ENCODE data around the gene FBN2. TPM values are rescaled to one million over a fixed set of nuclear protein-coding genes. Genes with fewer than 3 reads are reported as not detected.

The FBN2 gene
- total RNA-seq, 1 experiment from 2014 or later = 0.42 TPM

- TF ChIP-seq TCF7L2 (IDR thresholded peaks at IDR 0.05; ENCODE audit: borderline replicate concordance, extremely low read depth, insufficient read depth, insufficient read length) = no peak
- no peak for TF ChIP-seq YY1 (IDR thresholded peaks at IDR 0.05; ENCODE audit: extremely low read depth, insufficient replicate concordance, low read depth, low read length)
- TF ChIP-seq POLR2AphosphoS5 (IDR thresholded peaks at IDR 0.05; ENCODE audit: low read depth, low read length) = no peak
- TF ChIP-seq ZFX (IDR thresholded peaks at IDR 0.05) = no peak
- TF ChIP-seq RAD21 (IDR thresholded peaks at IDR 0.05; ENCODE audit: low read depth) = no peak
- no peak for TF ChIP-seq EZH2 (IDR thresholded peaks at IDR 0.05)
- no peak for TF ChIP-seq MAX (IDR thresholded peaks at IDR 0.05)
- TF ChIP-seq ELF1 (IDR thresholded peaks at IDR 0.05; ENCODE audit: borderline replicate concordance, low read depth) = no peak
- TF ChIP-seq, protein P1, sequence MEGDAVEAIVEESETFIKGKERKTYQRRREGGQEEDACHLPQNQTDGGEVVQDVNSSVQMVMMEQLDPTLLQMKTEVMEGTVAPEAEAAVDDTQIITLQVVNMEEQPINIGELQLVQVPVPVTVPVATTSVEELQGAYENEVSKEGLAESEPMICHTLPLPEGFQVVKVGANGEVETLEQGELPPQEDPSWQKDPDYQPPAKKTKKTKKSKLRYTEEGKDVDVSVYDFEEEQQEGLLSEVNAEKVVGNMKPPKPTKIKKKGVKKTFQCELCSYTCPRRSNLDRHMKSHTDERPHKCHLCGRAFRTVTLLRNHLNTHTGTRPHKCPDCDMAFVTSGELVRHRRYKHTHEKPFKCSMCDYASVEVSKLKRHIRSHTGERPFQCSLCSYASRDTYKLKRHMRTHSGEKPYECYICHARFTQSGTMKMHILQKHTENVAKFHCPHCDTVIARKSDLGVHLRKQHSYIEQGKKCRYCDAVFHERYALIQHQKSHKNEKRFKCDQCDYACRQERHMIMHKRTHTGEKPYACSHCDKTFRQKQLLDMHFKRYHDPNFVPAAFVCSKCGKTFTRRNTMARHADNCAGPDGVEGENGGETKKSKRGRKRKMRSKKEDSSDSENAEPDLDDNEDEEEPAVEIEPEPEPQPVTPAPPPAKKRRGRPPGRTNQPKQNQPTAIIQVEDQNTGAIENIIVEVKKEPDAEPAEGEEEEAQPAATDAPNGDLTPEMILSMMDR (IDR thresholded peaks at IDR 0.05 in 2 of 3, conservative IDR thresholded peaks at IDR 0.05 in 1 of 3; ENCODE audit: borderline replicate concordance in 1 of 3, insufficient read depth in 1 of 3, low read depth in 2 of 3, low read length in 2 of 3) = no peak
- no peak for TF ChIP-seq SRF (IDR thresholded peaks at IDR 0.05; ENCODE audit: low read depth)
- no peak for TF ChIP-seq JUND (IDR thresholded peaks at IDR 0.05)
Measured at GRCh38 chr5:128335339-128335738, 202.7 kb downstream of the FBN2 start (continued).

DNA sequence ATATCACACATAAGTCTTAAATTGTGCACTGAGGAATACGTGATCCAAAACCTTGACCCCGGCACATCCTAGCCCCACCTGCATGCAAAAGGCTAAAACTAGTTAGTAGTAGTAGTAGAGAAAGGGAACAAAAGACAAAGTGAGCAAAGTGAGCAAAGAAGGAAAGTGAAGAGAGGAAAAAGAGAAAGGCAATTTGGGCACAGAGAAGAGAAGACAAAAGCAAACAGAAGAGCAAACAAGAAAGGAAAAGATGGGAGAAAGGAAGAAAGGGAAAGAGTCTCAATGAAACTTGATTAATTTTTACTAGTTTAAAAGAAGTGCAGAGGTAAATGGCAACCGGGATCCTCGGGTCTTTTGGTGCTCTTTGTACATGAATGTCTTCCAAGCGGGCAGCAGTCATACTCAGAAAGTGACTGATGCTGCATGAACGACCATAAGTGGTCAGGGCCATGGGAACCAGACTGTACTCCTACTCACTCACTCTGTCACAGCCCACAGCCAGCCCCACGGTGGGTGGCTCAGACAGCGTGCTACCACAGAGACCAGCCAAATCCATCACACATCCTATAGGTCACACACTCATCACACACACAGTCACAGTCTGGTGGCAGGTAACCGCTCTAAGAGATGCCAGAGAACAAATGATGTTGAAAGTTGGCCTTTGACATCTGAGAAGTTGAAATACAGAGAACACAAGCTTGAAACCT, 203.9 kb downstream of the FBN2 start:
- H2AFZ ChIP-seq (ENCODE audit: low read depth, low read length, poor library complexity, severe bottlenecking) = no peak overlapping the region
- H3K36me3 ChIP-seq (ENCODE audit: control insufficient read depth in 1 of 2, insufficient read depth in 2 of 2, low read length in 2 of 2) = no peaks in the 10 kb centered on the region
- ChIA-PET POLR2A (no interaction called here), CTCF (no interaction called here), RAD21 (ENCODE audit: low non-redundant PET in 1 of 2, low total read pairs in 2 of 2, uncharacterized antibody in 2 of 2, unreplicated experiment in 2 of 2) (no interaction called here)
- H3K4me1 ChIP-seq (ENCODE audit: control insufficient read depth in 1 of 2, insufficient read depth in 2 of 2, low read length in 2 of 2) = no peaks in the 10 kb centered on the region
- no peak overlapping the region for H3K4me3 ChIP-seq (replicated peaks in 1 of 2; ENCODE audit: low read depth in 1 of 2, low read length in 2 of 2)
- no peaks in the 10 kb centered on the region for H3K27me3 ChIP-seq (ENCODE audit: insufficient read depth, low read length)
- H3K9me2 ChIP-seq (ENCODE audit: insufficient read depth) = no peaks in the 10 kb centered on the region
- H4K20me1 ChIP-seq (ENCODE audit: insufficient read depth) = no peaks in the 10 kb centered on the region
- no peak for TF ChIP-seq CBX3 (IDR thresholded peaks at IDR 0.05; ENCODE audit: low read depth)
- no peak for TF ChIP-seq YY1 (IDR thresholded peaks at IDR 0.05; ENCODE audit: extremely low read depth, insufficient replicate concordance, low read depth, low read length)
- no peak for TF ChIP-seq ZNF274 (IDR thresholded peaks at IDR 0.05; ENCODE audit: low read depth, low read length)
- H3K79me2 ChIP-seq (ENCODE audit: insufficient read depth, low read length) = no peaks in the 10 kb centered on the region
- H3K9ac ChIP-seq (ENCODE audit: low read length) = no peak overlapping the region
- H3K27ac ChIP-seq (ENCODE audit: low read depth, low read length) = no peak overlapping the region
- BruUV-seq (replicated peaks) = no TSS peak
- intact Hi-C loops (cut with micrococcal nuclease) = no loop called here
- H3K9me3 ChIP-seq (ENCODE audit: control insufficient read depth in 1 of 2, insufficient read depth in 1 of 2, low read depth in 1 of 2, low read length in 2 of 2) = no peaks in the 10 kb centered on the region
- no peak overlapping the region for H3K4me2 ChIP-seq (ENCODE audit: low read length)
- DNase-seq (ENCODE audit: low read depth, low spot score) (no peak), ATAC-seq (no peak)
